Neural cell (in vitro differentiated cells): ENCODE measurements around the gene CTDSP2. TPM values are rescaled to one million over a fixed set of nuclear protein-coding genes. Genes with fewer than 3 reads are reported as not detected.
A peak's percentile ranks its signal among the peaks of the same experiment; 100 is the strongest.

Experiments used
- H2AFZ ChIP-seq: fragments of 200-600, 300-800 bp; sonication (generic), shearing (Covaris generic); 2 replicates; pipeline ENCODE4 v1.6.0; 2014; ENCODE audit warnings: low read depth, mild to moderate bottlenecking, antibody characterized with exemption, low read length, moderate library complexity
- H3F3A ChIP-seq: fragments of 200-600 bp; shearing (Covaris generic); 2 replicates; pipeline ENCODE4 v1.6.1; 2016; ENCODE audit warnings: mild to moderate bottlenecking, moderate library complexity, mixed read lengths, antibody characterized with exemption, low read length; ENCODE audit not compliant: insufficient read depth, poor library complexity, severe bottlenecking
- H3K27ac ChIP-seq: fragments of 200-600, 300-800 bp; sonication (generic), shearing (Covaris generic); 2 replicates; pipeline ENCODE4 v1.5.1; 2014; ENCODE audit warnings: mild to moderate bottlenecking, low read length, moderate library complexity
- H3K27me3 ChIP-seq: fragments of 300-800, 200-600 bp; sonication (generic), shearing (Covaris generic); 2 replicates; pipeline ENCODE4 v1.6.0; 2014; ENCODE audit warnings: mild to moderate bottlenecking, low read depth, low read length, moderate library complexity; ENCODE audit not compliant: insufficient read depth
- H3K36me3 ChIP-seq: fragments of 300-800, 200-600 bp; sonication (generic), shearing (Covaris generic); 2 replicates; pipeline ENCODE4 v1.5.1; 2014; ENCODE audit warnings: mild to moderate bottlenecking, antibody characterized with exemption, low read length, moderate library complexity; ENCODE audit not compliant: insufficient read depth
- H3K4me2 ChIP-seq: fragments of 300-800, 200-600 bp; sonication (generic), shearing (Covaris generic); 2 replicates; pipeline ENCODE4 v1.6.0; 2014; ENCODE audit warnings: mild to moderate bottlenecking, low read length
- H3K4me3 ChIP-seq: fragments of 300-800, 200-600 bp; sonication (generic), shearing (Covaris generic); 2 replicates; pipeline ENCODE4 v1.5.1; 2014; ENCODE audit warnings: mild to moderate bottlenecking, low read length, moderate library complexity
- H3K79me2 ChIP-seq: fragments of 200-600 bp; shearing (Covaris generic); replicated peaks from 2 replicates; pipeline ENCODE4 v1.6.0; 2014; ENCODE audit warnings: mild to moderate bottlenecking, low read length, moderate library complexity; ENCODE audit not compliant: insufficient read depth
- H3K9ac ChIP-seq: fragments of 300-800, 200-600 bp; sonication (generic), shearing (Covaris generic); 2 replicates; pipeline ENCODE4 v1.6.1; 2016; ENCODE audit warnings: mild to moderate bottlenecking, low read length, mixed read lengths
- H3K9me2 ChIP-seq: fragments of 200-600 bp; shearing (Covaris generic); 2 replicates; pipeline ENCODE4 v1.6.1; 2016; ENCODE audit warnings: mild to moderate bottlenecking, low read length, mixed read lengths; ENCODE audit not compliant: insufficient read depth
- H3K9me3 ChIP-seq: fragments of 200-600, 300-800 bp; sonication (generic), shearing (Covaris generic); 2 replicates; pipeline ENCODE4 v1.6.1; 2016; ENCODE audit warnings: mild to moderate bottlenecking, mixed run types, low read length, moderate library complexity, mixed read lengths
- H4K20me1 ChIP-seq: fragments of 200-600 bp; shearing (Covaris generic); 2 replicates; pipeline ENCODE4 v1.6.1; 2016; ENCODE audit warnings: mild to moderate bottlenecking, mixed run types; ENCODE audit not compliant: insufficient read depth
- EP300 ChIP-seq: fragments of 450-650 bp; conservative IDR thresholded peaks from 2 replicates; pipeline ENCODE4 v1.6.1; 2014; ENCODE audit warnings: antibody characterized with exemption, mild to moderate bottlenecking, moderate library complexity; ENCODE audit not compliant: poor library complexity, severe bottlenecking
- EZH2 ChIP-seq: fragments of 200-600, 300-800 bp; shearing (Covaris generic), sonication (generic); IDR thresholded peaks from 2 replicates; pipeline ENCODE4 v1.6.1; 2014; ENCODE audit warnings: antibody characterized with exemption, low read length, borderline replicate concordance, mild to moderate bottlenecking; ENCODE audit not compliant: insufficient read depth, poor library complexity, severe bottlenecking
- MXI1 ChIP-seq: fragments of 450-650 bp; conservative IDR thresholded peaks from 2 replicates; pipeline ENCODE4 v1.6.1; 2014; ENCODE audit warnings: antibody characterized with exemption, mild to moderate bottlenecking; ENCODE audit not compliant: poor library complexity, severe bottlenecking
- POLR2AphosphoS5 ChIP-seq: IDR thresholded peaks from 2 replicates; pipeline ENCODE4 v1.6.1; 2012
- RAD21 ChIP-seq: fragments of 450-650 bp; conservative IDR thresholded peaks from 2 replicates; pipeline ENCODE4 v1.6.1; 2014; ENCODE audit warnings: antibody characterized with exemption, mild to moderate bottlenecking, moderate library complexity
- SMC3 ChIP-seq: fragments of 450-650 bp; conservative IDR thresholded peaks from 2 replicates; pipeline ENCODE4 v1.6.1; 2014; ENCODE audit warnings: antibody characterized with exemption, mild to moderate bottlenecking, moderate library complexity; ENCODE audit not compliant: poor library complexity
- TAF1 ChIP-seq: IDR thresholded peaks from 2 replicates; pipeline ENCODE4 v1.6.1; 2012; ENCODE audit warnings: low read depth
- polyA minus RNA-seq: library from RNA; depleted of rRNA, polyadenylated mRNA; stranded (reverse); fragments of >200 nt; gene quantifications from 2 replicates; pipeline ENCODE4 v1.2.3, GENCODE V29; 2014
- polyA plus RNA-seq: library from polyadenylated mRNA; depleted of rRNA; stranded (reverse); fragments of >200 nt; gene quantifications from 2 replicates; pipeline ENCODE4 v1.2.3, GENCODE V29; 2014
- TF ChIP-seq, protein P1 (sequence below): IDR thresholded peaks from 2 replicates; pipeline ENCODE4 v1.6.1; 2012; ENCODE audit warnings: borderline replicate concordance
- TF ChIP-seq, protein P2 (sequence below): fragments of 450-650 bp; IDR thresholded peaks from 2 replicates; pipeline ENCODE4 v1.5.1; 2014; ENCODE audit warnings: antibody characterized with exemption, mild to moderate bottlenecking, moderate library complexity; ENCODE audit not compliant: poor library complexity, severe bottlenecking

The CTDSP2 gene
- 22.7 and 23.6 TPM in 2 replicates for polyA plus RNA-seq
- 26.3 and 27.7 TPM in 2 replicates for polyA minus RNA-seq

- peak within 1 kb of the TSS; percentile 100 for H3K4me3 ChIP-seq
- H3K9me3 ChIP-seq, result no peaks in the 10 kb centered on the region
- peaks cover 16% of the 10 kb centered on the region for H4K20me1 ChIP-seq
- H3K4me2 ChIP-seq, result peak within 1 kb of the TSS; percentile 91
- peaks cover 47% of the 10 kb centered on the region for H3K79me2 ChIP-seq
- H3K9me2 ChIP-seq, result no peaks in the 10 kb centered on the region
- peak within 1 kb of the TSS; percentile 98 for H3K27ac ChIP-seq
- TF ChIP-seq POLR2AphosphoS5 (peak; percentile 66), MXI1 (no peak), TAF1 (no peak), RAD21 (no peak), EZH2 (no peak), SMC3 (no peak), EP300 (no peak)
- TF ChIP-seq, protein P1, sequence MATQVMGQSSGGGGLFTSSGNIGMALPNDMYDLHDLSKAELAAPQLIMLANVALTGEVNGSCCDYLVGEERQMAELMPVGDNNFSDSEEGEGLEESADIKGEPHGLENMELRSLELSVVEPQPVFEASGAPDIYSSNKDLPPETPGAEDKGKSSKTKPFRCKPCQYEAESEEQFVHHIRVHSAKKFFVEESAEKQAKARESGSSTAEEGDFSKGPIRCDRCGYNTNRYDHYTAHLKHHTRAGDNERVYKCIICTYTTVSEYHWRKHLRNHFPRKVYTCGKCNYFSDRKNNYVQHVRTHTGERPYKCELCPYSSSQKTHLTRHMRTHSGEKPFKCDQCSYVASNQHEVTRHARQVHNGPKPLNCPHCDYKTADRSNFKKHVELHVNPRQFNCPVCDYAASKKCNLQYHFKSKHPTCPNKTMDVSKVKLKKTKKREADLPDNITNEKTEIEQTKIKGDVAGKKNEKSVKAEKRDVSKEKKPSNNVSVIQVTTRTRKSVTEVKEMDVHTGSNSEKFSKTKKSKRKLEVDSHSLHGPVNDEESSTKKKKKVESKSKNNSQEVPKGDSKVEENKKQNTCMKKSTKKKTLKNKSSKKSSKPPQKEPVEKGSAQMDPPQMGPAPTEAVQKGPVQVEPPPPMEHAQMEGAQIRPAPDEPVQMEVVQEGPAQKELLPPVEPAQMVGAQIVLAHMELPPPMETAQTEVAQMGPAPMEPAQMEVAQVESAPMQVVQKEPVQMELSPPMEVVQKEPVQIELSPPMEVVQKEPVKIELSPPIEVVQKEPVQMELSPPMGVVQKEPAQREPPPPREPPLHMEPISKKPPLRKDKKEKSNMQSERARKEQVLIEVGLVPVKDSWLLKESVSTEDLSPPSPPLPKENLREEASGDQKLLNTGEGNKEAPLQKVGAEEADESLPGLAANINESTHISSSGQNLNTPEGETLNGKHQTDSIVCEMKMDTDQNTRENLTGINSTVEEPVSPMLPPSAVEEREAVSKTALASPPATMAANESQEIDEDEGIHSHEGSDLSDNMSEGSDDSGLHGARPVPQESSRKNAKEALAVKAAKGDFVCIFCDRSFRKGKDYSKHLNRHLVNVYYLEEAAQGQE, result peak; percentile 79
- TF ChIP-seq, protein P2, sequence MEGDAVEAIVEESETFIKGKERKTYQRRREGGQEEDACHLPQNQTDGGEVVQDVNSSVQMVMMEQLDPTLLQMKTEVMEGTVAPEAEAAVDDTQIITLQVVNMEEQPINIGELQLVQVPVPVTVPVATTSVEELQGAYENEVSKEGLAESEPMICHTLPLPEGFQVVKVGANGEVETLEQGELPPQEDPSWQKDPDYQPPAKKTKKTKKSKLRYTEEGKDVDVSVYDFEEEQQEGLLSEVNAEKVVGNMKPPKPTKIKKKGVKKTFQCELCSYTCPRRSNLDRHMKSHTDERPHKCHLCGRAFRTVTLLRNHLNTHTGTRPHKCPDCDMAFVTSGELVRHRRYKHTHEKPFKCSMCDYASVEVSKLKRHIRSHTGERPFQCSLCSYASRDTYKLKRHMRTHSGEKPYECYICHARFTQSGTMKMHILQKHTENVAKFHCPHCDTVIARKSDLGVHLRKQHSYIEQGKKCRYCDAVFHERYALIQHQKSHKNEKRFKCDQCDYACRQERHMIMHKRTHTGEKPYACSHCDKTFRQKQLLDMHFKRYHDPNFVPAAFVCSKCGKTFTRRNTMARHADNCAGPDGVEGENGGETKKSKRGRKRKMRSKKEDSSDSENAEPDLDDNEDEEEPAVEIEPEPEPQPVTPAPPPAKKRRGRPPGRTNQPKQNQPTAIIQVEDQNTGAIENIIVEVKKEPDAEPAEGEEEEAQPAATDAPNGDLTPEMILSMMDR, result peak; percentile 36
- H3F3A ChIP-seq, result no peaks in the 10 kb centered on the region
- H3K36me3 ChIP-seq, result no peaks in the 10 kb centered on the region
- H2AFZ ChIP-seq, result peak within 1 kb of the TSS; percentile 73
- H3K9ac ChIP-seq, result peak within 1 kb of the TSS; percentile 91
- H3K27me3 ChIP-seq, result no peaks in the 10 kb centered on the region
Observed at GRCh38 chr12:57846577-57847319, at the start of gene CTDSP2. TSS of gene CTDSP2 (minus strand) at chr12:57846729. CDS start at chr12:57846435, 294 bp downstream.

GRCh38 chr12:57896115-57896433 lies 49.5 kb upstream of the CTDSP2 start:
- H3F3A ChIP-seq, result no peaks in the 10 kb centered on the region
- H3K4me2 ChIP-seq, result peak overlapping the region; percentile 62
- H3K9me2 ChIP-seq, result no peaks in the 10 kb centered on the region
- H3K4me3 ChIP-seq, result peak overlapping the region; percentile 63
- H3K27me3 ChIP-seq, result no peaks in the 10 kb centered on the region
- no peaks in the 10 kb centered on the region for H4K20me1 ChIP-seq
- H3K79me2 ChIP-seq, result no peaks in the 10 kb centered on the region
- H3K9me3 ChIP-seq, result no peaks in the 10 kb centered on the region
- peak overlapping the region; percentile 60 for H2AFZ ChIP-seq
- TF ChIP-seq, protein P1, result no peak
- TF ChIP-seq, protein P2, result no peak
- TF ChIP-seq SMC3 (no peak), EP300 (no peak), POLR2AphosphoS5 (no peak), EZH2 (no peak), RAD21 (no peak), TAF1 (no peak), MXI1 (no peak)
- H3K36me3 ChIP-seq, result no peaks in the 10 kb centered on the region
- H3K9ac ChIP-seq, result peak overlapping the region; percentile 55
- no peak overlapping the region for H3K27ac ChIP-seq
